ENCODE measurements around the gene CNN3. TPM values are rescaled to one million over a fixed set of nuclear protein-coding genes. Genes with fewer than 3 reads are reported as not detected.
"Not testable (repeated sequence)": the region's sequence is repeated elsewhere in the genome, so short reads cannot be mapped to it uniquely, and the experiment has no call there.

The CNN3 gene
- total RNA-seq, 2 experiments from 2014 or later = 10.0 to 10.6 TPM

DNA sequence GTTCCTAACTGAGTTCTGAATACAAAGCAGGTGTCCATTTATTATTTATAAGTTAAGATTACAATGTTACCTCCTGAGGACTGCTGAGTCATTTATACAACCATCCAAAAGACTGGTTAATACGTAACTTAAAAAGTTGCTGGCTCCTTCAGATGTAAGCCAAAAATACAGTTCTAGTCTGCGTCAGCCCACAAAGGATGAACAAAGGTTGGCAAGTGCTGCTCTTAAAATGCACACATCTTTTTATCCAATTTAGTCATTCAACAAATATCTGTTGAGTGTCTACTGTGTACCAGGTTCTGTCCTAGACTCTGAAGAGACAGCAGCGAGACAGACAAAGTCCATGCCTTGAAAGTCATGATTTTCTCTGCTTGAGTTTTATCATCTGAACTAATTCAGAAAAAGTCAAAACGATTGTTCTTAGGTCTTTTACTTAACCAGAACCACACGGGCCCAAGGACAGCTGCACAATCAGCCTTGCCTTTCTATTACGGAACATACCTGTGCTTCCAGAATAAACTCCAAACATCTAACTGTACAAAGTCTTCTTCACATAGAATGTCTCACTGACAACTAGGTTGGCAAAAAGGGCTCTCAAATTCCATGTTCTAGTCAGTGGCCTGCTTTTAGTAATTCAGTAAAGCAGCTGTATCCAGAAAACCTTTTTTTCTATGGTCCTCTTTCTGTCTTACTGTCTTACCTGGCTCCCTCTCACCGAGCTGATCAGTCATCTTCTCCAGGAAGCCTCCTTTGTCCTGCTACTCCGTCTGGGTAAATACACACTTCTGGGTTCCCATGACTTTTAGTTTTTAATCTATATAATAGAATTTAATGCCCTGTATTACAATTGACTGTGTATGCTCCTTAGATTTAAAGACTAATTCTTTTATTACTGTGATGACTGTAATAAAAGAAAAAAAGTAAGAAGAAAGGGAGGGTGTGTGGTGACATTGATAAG, 15.5 kb upstream of the CNN3 start:
- Mint-ChIP-seq H3K27me3 (ENCODE audit: low read depth) (peaks cover 2% of the 10 kb centered on the region), H3K36me3 (ENCODE audit: low read depth) (peaks cover 2% of the 10 kb centered on the region), H3K4me1 (ENCODE audit: low read depth) (no peaks in the 10 kb centered on the region), H3K9me3 (no peaks in the 10 kb centered on the region), H3K4me3 (no peak overlapping the region), H3K27ac (no peak overlapping the region)
- DNase-seq = no peak
- CTCF ChIA-PET = no interaction called here
- intact Hi-C loops (cut with micrococcal nuclease) = no loop called here

DNA sequence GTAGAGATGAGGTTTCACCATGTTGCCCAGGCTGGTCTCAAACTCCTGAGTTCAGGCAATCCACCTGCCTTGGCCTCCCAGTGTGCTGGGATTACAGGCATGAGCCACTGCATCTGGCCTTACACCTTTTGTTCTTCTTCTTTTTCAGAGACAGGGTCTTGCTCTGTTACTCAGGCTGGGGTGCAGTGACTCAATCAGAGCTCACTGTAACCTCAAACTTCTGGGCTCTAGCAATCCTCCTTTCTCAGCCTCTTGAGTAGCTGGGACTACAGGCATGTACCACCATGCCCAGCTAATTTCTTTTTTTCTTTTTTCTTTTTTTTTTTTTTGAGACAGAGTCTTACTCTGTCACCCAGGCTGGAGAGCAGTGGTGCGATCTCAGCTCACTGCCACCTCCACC, 14.6 kb upstream of the CNN3 start:
- H3K27me3 Mint-ChIP-seq (ENCODE audit: low read depth); H3K9me3 Mint-ChIP-seq; DNase-seq; H3K27ac Mint-ChIP-seq; CTCF ChIA-PET; H3K4me3 Mint-ChIP-seq; H3K4me1 Mint-ChIP-seq (ENCODE audit: low read depth); H3K36me3 Mint-ChIP-seq (ENCODE audit: low read depth); intact Hi-C loops (cut with micrococcal nuclease): not testable (repeated sequence)

DNA sequence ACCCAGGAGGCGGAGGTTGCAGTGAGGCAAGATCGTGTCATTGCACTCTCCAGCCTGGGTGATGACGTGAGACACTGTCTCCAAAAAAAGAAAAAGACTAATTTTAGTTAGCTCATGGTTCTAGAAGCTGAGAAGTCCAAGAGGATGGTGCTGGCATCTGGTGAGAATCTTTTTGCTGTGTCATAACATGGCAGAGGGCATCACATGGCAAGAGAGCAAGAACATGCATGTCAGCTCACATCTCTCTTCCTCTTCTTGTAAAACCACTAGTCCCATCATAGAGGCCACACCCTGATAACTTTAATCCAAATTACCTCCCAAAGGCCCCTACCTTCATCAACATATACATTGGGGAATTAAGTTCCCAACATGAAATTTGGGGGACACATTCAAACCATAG, 13.8 kb upstream of the CNN3 start:
- intact Hi-C loops (cut with micrococcal nuclease) = no loop called here
- H3K9me3 Mint-ChIP-seq = no peaks in the 10 kb centered on the region
- H3K4me3 Mint-ChIP-seq = no peak overlapping the region
- peaks cover 7% of the 10 kb centered on the region for H3K4me1 Mint-ChIP-seq (ENCODE audit: low read depth)
- H3K36me3 Mint-ChIP-seq (ENCODE audit: low read depth) = peaks cover 2% of the 10 kb centered on the region
- CTCF ChIA-PET = interaction anchor here (0.7 to 2.3 kb wide), 2 partner anchors 37 to 103 kb away, joined by 5 to 6 read pairs; no protein-coding TSS in a partner anchor
- no peak overlapping the region for H3K27ac Mint-ChIP-seq
- DNase-seq = no peak
- peaks cover 2% of the 10 kb centered on the region for H3K27me3 Mint-ChIP-seq (ENCODE audit: low read depth)

DNA sequence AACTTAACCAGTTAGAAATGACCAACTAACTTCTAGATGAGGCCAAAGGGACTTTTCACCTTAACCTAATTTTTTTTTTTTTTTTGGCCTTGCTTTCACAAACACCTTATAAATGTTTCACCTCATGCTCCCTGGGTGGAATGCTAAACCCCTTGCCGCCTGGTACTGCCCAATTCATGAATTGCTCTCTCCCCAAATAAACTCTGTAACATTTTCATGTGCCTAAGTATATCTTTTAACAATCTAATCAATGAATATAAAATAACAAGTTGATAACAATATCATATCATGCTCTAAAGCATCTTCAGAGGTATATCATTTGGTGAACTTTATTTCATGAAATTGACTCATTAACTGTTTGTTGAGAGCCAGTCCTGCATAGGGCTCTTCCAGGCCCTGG, 10.9 kb upstream of the CNN3 start:
- intact Hi-C loops (cut with micrococcal nuclease) = no loop called here
- no peaks in the 10 kb centered on the region for H3K27me3 Mint-ChIP-seq (ENCODE audit: low read depth)
- H3K36me3 Mint-ChIP-seq (ENCODE audit: low read depth) = no peaks in the 10 kb centered on the region
- no peak overlapping the region for H3K4me3 Mint-ChIP-seq
- H3K4me1 Mint-ChIP-seq (ENCODE audit: low read depth) = peaks cover 15% of the 10 kb centered on the region
- no peak for DNase-seq
- H3K27ac Mint-ChIP-seq = no peak overlapping the region
- H3K9me3 Mint-ChIP-seq = no peaks in the 10 kb centered on the region
- CTCF ChIA-PET = no interaction called here

DNA sequence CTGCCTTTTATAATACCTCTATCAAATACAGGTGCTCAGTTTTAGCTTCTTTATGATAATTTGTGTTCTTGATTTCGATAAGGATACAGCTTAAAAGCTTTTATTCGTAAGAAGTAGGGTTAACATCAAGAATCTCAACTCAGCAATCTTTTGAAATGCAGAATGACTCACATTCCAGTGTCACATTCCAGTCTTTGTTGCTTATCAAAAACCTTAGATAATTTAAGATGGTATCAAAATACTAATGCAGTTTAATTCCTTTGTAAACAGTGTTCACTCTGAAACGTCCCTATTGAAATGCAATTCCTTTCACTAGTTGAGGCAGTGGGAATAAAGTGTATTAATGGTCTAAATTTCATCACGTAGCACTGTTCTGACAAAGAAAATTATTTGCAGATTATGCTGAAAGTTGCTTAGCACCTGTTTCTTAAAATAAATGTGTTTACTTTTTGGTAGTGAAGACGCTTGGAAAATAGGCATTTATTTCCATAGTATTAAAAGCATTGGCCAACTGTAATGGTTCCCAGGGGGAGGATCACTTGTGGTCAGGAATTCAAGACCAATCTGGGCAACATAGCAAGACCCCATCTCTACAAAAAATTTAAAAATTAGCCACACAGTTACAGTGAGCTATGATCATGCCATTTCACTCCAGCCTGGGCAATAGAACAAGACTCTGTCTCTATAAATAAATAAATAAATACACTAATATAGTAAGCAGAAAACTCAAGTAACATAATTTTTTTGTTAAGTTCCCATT, 10.1 kb upstream of the CNN3 start:
- intact Hi-C loops (cut with micrococcal nuclease) = no loop called here
- H3K4me1 Mint-ChIP-seq (ENCODE audit: low read depth) = peaks cover 15% of the 10 kb centered on the region
- CTCF ChIA-PET = interaction anchor here (1.1 kb wide), 1 partner anchor 14 kb away, joined by 3 read pairs; no protein-coding TSS in a partner anchor
- no peaks in the 10 kb centered on the region for H3K27me3 Mint-ChIP-seq (ENCODE audit: low read depth)
- no peak overlapping the region for H3K27ac Mint-ChIP-seq
- no peak overlapping the region for H3K4me3 Mint-ChIP-seq
- H3K36me3 Mint-ChIP-seq (ENCODE audit: low read depth) = no peaks in the 10 kb centered on the region
- no peak for DNase-seq
- no peaks in the 10 kb centered on the region for H3K9me3 Mint-ChIP-seq

DNA sequence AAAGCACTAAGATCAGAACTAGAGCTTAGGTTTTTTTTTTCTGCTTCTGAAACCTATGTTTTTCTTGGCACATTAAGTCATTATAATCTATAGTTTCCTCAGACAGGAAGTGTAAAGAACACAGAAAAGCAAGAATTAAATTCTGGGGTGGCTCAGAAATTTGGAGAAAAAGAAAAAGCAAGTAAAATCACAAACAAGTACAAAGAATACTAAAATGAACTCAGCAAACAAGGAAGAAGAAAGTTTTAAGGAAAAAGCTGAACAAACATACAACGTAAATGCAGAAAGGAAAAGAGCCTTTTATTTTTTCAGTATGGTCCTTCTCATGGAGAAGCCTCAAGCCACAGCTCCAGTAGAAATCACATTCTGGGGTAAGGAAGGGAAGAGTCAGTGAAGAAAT, 8.6 kb upstream of the CNN3 start:
- CTCF ChIA-PET = interaction anchor here (0.5 kb wide), 1 partner anchor 129 kb away, joined by 3 read pairs; no protein-coding TSS in a partner anchor
- no peak for DNase-seq
- H3K9me3 Mint-ChIP-seq = no peaks in the 10 kb centered on the region
- H3K36me3 Mint-ChIP-seq (ENCODE audit: low read depth) = no peaks in the 10 kb centered on the region
- no peak overlapping the region for H3K4me3 Mint-ChIP-seq
- intact Hi-C loops (cut with micrococcal nuclease) = no loop called here
- no peak overlapping the region for H3K27ac Mint-ChIP-seq
- no peaks in the 10 kb centered on the region for H3K27me3 Mint-ChIP-seq (ENCODE audit: low read depth)
- peaks cover 15% of the 10 kb centered on the region for H3K4me1 Mint-ChIP-seq (ENCODE audit: low read depth)

DNA sequence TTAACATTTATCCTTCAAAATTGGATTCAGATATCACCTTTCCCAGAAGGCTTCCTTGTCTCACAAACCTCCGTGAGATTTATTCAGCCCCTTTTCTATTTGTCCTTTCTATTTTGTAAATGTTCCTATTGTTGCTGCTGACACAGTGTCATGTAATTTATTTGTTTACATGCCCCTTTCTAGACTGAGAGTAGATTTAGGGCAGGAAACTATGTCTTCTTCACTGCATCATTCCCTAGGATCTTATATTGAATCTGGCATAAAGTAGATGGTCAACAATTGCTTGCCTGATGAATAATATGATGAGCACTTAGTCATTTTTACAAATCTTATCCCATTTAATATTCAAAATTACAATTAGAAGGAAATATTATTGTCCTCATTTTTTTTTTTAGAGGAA, 8.1 kb upstream of the CNN3 start:
- Mint-ChIP-seq H3K4me3 (no peak overlapping the region), H3K36me3 (ENCODE audit: low read depth) (no peaks in the 10 kb centered on the region), H3K27me3 (ENCODE audit: low read depth) (no peaks in the 10 kb centered on the region), H3K9me3 (no peaks in the 10 kb centered on the region), H3K27ac (no peak overlapping the region), H3K4me1 (ENCODE audit: low read depth) (peaks cover 15% of the 10 kb centered on the region)
- CTCF ChIA-PET = no interaction called here
- DNase-seq = no peak
- intact Hi-C loops (cut with micrococcal nuclease) = no loop called here

DNA sequence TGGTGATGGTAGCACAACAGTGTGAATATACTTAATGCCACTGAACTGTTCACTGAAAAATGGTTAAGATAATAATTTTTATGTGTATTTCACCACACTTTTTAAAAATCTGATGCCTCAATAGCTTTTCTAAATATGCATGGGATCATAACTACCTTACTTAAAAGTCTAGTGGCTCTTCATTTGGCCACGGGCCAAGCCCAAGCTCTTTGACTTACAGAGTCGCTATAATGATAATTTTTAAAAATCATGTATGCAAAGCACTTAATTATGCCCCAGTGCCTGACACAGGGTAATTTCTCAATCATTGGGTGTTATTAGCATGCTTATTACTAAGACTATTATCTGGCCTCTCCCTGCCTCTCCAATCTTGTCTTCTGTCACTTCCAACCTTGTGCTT, 7.6 kb upstream of the CNN3 start:
- CTCF ChIA-PET = interaction anchor here (0.5 kb wide), 1 partner anchor 770 kb away, joined by 3 read pairs; no protein-coding TSS in a partner anchor
- peaks cover 15% of the 10 kb centered on the region for H3K4me1 Mint-ChIP-seq (ENCODE audit: low read depth)
- no peak overlapping the region for H3K27ac Mint-ChIP-seq
- no peak overlapping the region for H3K4me3 Mint-ChIP-seq
- no peaks in the 10 kb centered on the region for H3K9me3 Mint-ChIP-seq
- intact Hi-C loops (cut with micrococcal nuclease) = no loop called here
- no peaks in the 10 kb centered on the region for H3K36me3 Mint-ChIP-seq (ENCODE audit: low read depth)
- no peaks in the 10 kb centered on the region for H3K27me3 Mint-ChIP-seq (ENCODE audit: low read depth)
- no peak for DNase-seq

DNA sequence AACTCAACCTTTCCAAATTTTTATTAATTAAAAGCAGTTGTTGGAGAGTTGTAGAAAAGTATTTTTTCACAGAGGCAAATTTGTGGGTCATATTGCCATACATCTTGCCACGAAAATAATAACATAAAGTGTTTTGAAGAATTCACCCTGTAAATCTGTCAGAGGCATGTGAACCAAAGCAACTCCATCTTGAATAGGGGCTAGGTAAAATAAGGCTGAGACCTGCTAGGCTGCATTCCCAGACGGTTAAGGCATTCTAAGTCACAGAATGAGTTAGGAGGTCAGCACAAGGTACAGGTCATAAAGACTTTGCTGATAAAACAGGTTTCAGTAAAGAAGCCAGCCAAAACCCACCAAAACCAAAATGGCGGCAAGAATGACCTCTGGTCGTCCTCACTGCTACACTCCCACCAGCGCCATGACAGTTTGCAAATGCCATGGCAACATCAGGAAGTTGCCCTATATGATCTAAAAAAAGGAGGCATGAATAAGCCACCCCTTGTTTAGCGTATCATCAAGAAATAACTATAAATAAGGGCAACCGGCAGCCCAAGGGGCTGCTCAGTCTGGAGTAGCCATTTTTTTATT, 4.4 kb upstream of the CNN3 start:
- intact Hi-C loops (cut with micrococcal nuclease) = no loop called here
- CTCF ChIA-PET = no interaction called here
- Mint-ChIP-seq H3K4me1 (ENCODE audit: low read depth) (peaks cover 18% of the 10 kb centered on the region), H3K9me3 (no peaks in the 10 kb centered on the region), H3K4me3 (no peak overlapping the region), H3K36me3 (ENCODE audit: low read depth) (no peaks in the 10 kb centered on the region), H3K27ac (no peak overlapping the region), H3K27me3 (ENCODE audit: low read depth) (peaks cover 5% of the 10 kb centered on the region)
- DNase-seq = no peak

DNA sequence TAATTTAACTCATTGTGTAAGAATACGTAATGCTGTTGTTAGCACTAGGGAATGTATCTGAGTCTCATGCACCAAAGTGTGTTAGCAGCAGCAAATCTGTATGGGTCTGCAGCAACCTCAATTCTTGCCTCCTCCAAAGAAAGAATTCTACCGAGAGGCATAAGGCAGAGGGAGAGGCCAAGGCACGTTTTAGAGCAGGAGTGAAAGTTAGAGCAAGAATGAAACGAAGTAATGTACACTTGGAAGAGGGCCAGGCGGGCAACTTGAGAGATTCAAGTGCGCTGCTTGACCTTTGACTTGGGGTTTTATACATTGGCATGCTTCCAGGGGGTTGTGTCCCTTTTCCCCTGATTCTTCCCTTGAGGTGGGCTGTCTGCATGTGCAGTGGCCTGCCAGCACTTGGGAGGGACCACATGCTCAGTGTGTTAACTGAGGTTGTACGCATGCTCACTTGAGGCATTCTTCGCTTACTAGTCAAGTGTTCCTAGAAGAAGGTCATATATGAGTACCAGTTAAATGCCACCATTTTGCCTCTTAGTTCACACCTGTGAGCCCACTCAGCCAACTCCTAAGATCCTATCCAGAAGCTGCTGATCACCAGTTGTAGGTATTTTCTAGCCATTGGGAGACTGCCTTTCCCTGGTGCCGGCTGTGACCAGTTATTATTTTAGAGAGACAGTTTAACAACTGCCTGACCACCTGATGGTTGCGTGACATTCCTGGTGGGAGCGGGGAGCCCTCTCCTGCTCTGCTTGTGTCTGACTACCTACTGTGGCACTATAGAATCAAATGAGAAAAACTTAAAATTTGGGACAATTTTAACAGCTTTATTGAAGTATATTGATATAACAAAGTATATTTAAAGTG, 2.7 kb upstream of the CNN3 start:
- intact Hi-C loops (cut with micrococcal nuclease) = no loop called here
- no peak overlapping the region for H3K4me3 Mint-ChIP-seq
- H3K36me3 Mint-ChIP-seq (ENCODE audit: low read depth) = no peaks in the 10 kb centered on the region
- CTCF ChIA-PET = no interaction called here
- H3K27ac Mint-ChIP-seq = no peak overlapping the region
- H3K27me3 Mint-ChIP-seq (ENCODE audit: low read depth) = peaks cover 15% of the 10 kb centered on the region
- no peak for DNase-seq
- H3K4me1 Mint-ChIP-seq (ENCODE audit: low read depth) = peaks cover 15% of the 10 kb centered on the region
- no peaks in the 10 kb centered on the region for H3K9me3 Mint-ChIP-seq

DNA sequence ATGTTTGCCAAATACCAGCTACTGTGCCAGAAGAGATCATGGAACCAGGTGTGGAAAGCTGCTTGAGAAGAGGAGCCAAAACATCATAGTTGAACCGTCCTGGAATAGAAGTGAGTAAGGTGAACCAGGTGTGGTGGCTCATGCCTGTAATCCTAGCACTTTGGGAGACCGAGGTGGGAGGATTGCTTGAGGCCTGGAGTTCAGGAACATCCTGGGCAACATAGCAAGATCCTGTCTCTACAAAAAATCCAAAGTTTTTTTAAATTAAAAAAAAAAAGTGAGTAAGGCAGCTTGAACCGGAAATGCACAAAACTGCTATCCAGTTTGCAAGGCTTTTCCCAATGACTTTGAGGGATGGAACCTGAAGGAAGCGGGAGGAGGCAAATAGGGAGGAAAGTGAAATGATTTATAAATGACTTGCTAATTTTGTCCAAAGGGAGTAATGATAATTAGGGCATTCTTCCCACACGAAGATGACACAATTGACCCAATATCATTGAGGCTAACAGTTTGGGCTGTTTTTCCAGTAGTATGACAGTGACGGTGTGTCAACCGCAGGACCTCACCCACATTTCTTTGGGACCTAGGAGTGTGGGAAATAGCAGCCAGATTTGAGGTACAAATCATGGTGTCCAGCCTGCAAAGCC, 1.5 kb upstream of the CNN3 start:
- H3K27me3 Mint-ChIP-seq (ENCODE audit: low read depth) = peaks cover 15% of the 10 kb centered on the region
- no peak overlapping the region for H3K27ac Mint-ChIP-seq
- H3K4me1 Mint-ChIP-seq (ENCODE audit: low read depth) = peaks cover 18% of the 10 kb centered on the region
- H3K36me3 Mint-ChIP-seq (ENCODE audit: low read depth) = no peaks in the 10 kb centered on the region
- CTCF ChIA-PET = no interaction called here
- intact Hi-C loops (cut with micrococcal nuclease) = no loop called here
- no peaks in the 10 kb centered on the region for H3K9me3 Mint-ChIP-seq
- no peak for DNase-seq
- H3K4me3 Mint-ChIP-seq = no peak overlapping the region

Measured in activated naive CD4-positive, alpha-beta T cell treated with anti-CD3 and anti-CD28 coated beads for 36 hours (primary cell).